SK-N-SH (cell line): ENCODE results near the gene PTGR3.

ENCODE experiments used
- RCOR1 ChIP-seq: fragments of 150-350 bp; IDR thresholded peaks from 2 replicates; pipeline ENCODE4 v1.6.1; 2017; ENCODE audit warnings: antibody characterized with exemption, low read length
- SIN3A ChIP-seq: IDR thresholded peaks from 2 replicates; pipeline ENCODE4 v1.6.1; 2012; ENCODE audit warnings: low read depth, mild to moderate bottlenecking, low read length, moderate library complexity, borderline replicate concordance
- TAF1 ChIP-seq: IDR thresholded peaks from 2 replicates; pipeline ENCODE4 v1.6.1; 2012; ENCODE audit warnings: low read depth, mild to moderate bottlenecking, low read length, moderate library complexity, borderline replicate concordance

GRCh38 chr18:75168619-75169018, 40.3 kb downstream of the PTGR3 start:
- TF ChIP-seq TAF1 (no peak), SIN3A (no peak), RCOR1 (no peak)
